HepG2 (cell line): ENCODE measurements around the gene LHX5. TPM values are rescaled to one million over a fixed set of nuclear protein-coding genes. Genes with fewer than 3 reads are reported as not detected.

Experiments
- ARHGAP35 ChIP-seq: sonication (generic); formaldehyde crosslinking; IDR thresholded peaks from 2 replicates; pipeline ENCODE4 v1.9.0; 2022; ENCODE audit warnings: mild to moderate bottlenecking, inconsistent platforms, moderate library complexity, missing genetic modification reagents, borderline replicate concordance
- CEBPB ChIP-seq: IDR thresholded peaks from 2 replicates; pipeline ENCODE4 v1.6.1; 2011; ENCODE audit warnings: low read depth, low read length, improper control_type of control experiment, borderline replicate concordance
- E2F2 ChIP-seq: sonication (generic); formaldehyde crosslinking; IDR thresholded peaks from 2 replicates; pipeline ENCODE4 v1.4.0; 2020; ENCODE audit warnings: missing genetic modification reagents, borderline replicate concordance
- GPN1 ChIP-seq: sonication (generic); formaldehyde crosslinking; IDR thresholded peaks from 2 replicates; pipeline ENCODE4 v1.5.1; 2020; ENCODE audit warnings: missing genetic modification reagents, borderline replicate concordance
- HOXD1 ChIP-seq: sonication (generic); formaldehyde crosslinking; IDR thresholded peaks from 2 replicates; pipeline ENCODE4 v1.5.0; 2020; ENCODE audit warnings: missing genetic modification reagents
- SALL1 ChIP-seq: sonication (generic); formaldehyde crosslinking; IDR thresholded peaks from 2 replicates; pipeline ENCODE4 v1.8.0; 2022; ENCODE audit warnings: mild to moderate bottlenecking, missing genetic modification reagents
- ZBTB10 ChIP-seq: sonication (generic); formaldehyde crosslinking; IDR thresholded peaks from 2 replicates; pipeline ENCODE4 v1.4.0; 2020; ENCODE audit warnings: missing genetic modification reagents, borderline replicate concordance
- ZMYM4 ChIP-seq: sonication (generic); formaldehyde crosslinking; IDR thresholded peaks from 2 replicates; pipeline ENCODE4 v1.8.1; 2023; ENCODE audit warnings: mild to moderate bottlenecking, missing genetic modification reagents
- ZNF264 ChIP-seq: sonication (generic); formaldehyde crosslinking; IDR thresholded peaks from 2 replicates; pipeline ENCODE4 v1.4.0; 2020; ENCODE audit warnings: missing genetic modification reagents
- ZNF354B ChIP-seq: sonication (generic); formaldehyde crosslinking; IDR thresholded peaks from 2 replicates; pipeline ENCODE4 v1.8.0; 2022; ENCODE audit warnings: mild to moderate bottlenecking, missing genetic modification reagents
- ZNF430 ChIP-seq: sonication (generic); formaldehyde crosslinking; IDR thresholded peaks from 2 replicates; pipeline ENCODE4 v1.9.0; 2021; ENCODE audit warnings: mild to moderate bottlenecking, missing genetic modification reagents
- ZNF547 ChIP-seq: sonication (generic); formaldehyde crosslinking; IDR thresholded peaks from 2 replicates; pipeline ENCODE4 v1.5.1; 2020; ENCODE audit warnings: mild to moderate bottlenecking, missing genetic modification reagents
- ZNF687 ChIP-seq: sonication (generic); formaldehyde crosslinking; IDR thresholded peaks from 2 replicates; pipeline ENCODE4 v1.5.1; 2020; ENCODE audit warnings: mild to moderate bottlenecking, missing genetic modification reagents, moderate library complexity
- polyA plus RNA-seq, 8 experiments: library from polyadenylated mRNA; depleted of rRNA in 3 of 8; stranded (reverse) in 7 of 8; unstranded in 1 of 8; fragments of >200 nt; fragmentation: Illumina TruSeq in 4 of 8; extraction: Trizol in 4 of 8; gene quantifications; 2 replicates each; pipeline versions ENCODE4 v1.2.1 to v1.2.3, GENCODE V29; 2011 to 2016; ENCODE audit warnings: low read depth in 4 of 8, missing spikeins in 1 of 8, mixed read lengths in 1 of 8; ENCODE audit not compliant: insufficient read depth in 1 of 8
- total RNA-seq, 5 experiments: library from RNA; depleted of rRNA; stranded (reverse); fragments of >200 nt; fragmentation: Illumina TruSeq; extraction: Trizol; gene quantifications; 2 replicates each; pipeline ENCODE4 v1.2.3, GENCODE V29; 2016; ENCODE audit warnings: low read depth in 1 of 5

LHX5 gene
- total and polyA plus RNA-seq, 2 of the 13 experiments (the other 11 are each of a cell fraction or from before 2014, with no cell fraction given): not detected

GRCh38 chr12:113479590-113480335, 8.1 kb upstream of the LHX5 start (continued):
- TF ChIP-seq ZNF687 (peak; percentile 50), CEBPB (no peak), ZNF354B (CRISPR knock-in tag) (no peak), E2F2 (CRISPR knock-in tag) (peak; percentile 69; the same call in 1 of the 2 replicates), GPN1 (CRISPR knock-in tag) (0 out of 2 replicates have a peak, but pooled peaks have one; percentile 37), ARHGAP35 (peak; percentile 56; the same call in 1 of the 2 replicates), ZNF430 (CRISPR knock-in tag) (peak; percentile 63; the same call in 1 of the 2 replicates), ZBTB10 (CRISPR knock-in tag) (0 out of 2 replicates have a peak, but pooled peaks have one; percentile 39), HOXD1 (peak; percentile 54; the same call in 1 of the 2 replicates), SALL1 (CRISPR knock-in tag) (peak; percentile 81), ZNF264 (CRISPR knock-in tag) (0 out of 2 replicates have a peak, but pooled peaks have one; percentile 32), ZNF547 (CRISPR knock-in tag) (0 out of 2 replicates have a peak, but pooled peaks have one; percentile 40), ZMYM4 (CRISPR knock-in tag) (0 out of 2 replicates have a peak, but pooled peaks have one; percentile 26)
